AG08396 (cell line): Measurements from ENCODE around the gene OR52E2.
"Not testable (repeated sequence)": the region's sequence is repeated elsewhere in the genome, so short reads cannot be mapped to it uniquely, and the experiment has no call there.

Experiments
- DNase-seq: peaks from one replicate; pipeline ENCODE4 v3.0.0; 2012; ENCODE audit warnings: low spot score, mixed read lengths

The OR52E2 gene

DNA sequence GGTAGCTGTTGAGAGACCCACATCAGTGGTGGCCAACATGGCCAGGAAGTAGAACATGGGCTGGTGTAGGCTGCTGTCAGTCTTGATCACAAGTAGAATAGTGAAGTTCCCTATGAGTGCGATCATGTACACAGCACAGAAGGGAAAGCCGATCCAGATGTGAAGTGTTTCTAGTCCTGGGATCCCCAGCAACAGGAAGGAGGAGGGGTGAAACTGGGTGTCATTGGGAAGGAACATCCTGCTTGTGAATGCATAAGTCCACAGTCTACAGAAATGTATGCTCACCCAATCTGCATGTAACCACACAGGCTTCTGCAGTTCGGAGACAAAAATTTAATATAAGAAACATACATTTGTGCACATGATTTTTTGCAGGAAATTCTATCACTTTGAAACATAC lies at the start of gene OR52E2:
TSS of gene OR52E2 (minus strand) at position 237 of the 400 bp plus-strand sequence. CDS start at position 237, 0 bp downstream.
- DNase-seq = no peak

DNA sequence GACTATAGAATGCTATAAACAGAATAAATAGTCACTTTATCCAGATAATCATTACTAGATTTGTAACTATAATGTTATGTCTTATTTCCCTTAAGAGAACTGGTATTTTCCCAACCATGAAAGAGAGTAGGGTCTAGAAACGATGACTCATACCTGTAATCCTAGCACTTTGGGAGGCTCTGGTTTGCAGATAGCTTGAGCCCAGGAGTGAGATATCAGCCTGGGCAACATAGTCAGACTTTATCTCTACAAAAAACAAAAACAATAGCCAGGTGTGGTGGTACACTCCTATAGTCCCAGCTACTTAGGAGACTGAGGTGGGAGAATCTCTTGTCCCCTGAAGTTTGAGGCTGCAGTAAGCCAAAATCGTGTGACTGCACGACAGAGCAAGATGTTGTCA lies 47.9 kb upstream of the OR52E2 start:
- DNase-seq = no peak

DNA sequence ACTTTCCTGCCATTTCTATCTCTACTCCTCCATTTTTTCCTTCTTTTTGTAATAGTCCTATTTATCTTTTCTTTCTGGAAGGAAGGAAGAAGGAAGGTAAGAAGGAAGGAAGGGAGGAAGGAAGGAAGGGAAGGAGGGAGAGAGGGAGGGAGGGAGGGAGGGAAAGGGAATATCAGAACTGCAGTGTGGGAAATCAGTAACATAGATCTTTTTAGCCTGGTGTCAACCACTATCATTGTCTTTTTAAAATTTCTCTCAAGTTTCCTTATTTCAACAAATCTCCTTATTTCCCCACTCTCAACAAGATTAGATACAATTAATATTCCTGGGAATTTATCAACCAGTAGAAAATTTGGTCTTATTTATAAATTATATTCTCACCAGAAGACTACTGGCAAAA lies 43.6 kb upstream of the OR52E2 start:
- no peak for DNase-seq

DNA sequence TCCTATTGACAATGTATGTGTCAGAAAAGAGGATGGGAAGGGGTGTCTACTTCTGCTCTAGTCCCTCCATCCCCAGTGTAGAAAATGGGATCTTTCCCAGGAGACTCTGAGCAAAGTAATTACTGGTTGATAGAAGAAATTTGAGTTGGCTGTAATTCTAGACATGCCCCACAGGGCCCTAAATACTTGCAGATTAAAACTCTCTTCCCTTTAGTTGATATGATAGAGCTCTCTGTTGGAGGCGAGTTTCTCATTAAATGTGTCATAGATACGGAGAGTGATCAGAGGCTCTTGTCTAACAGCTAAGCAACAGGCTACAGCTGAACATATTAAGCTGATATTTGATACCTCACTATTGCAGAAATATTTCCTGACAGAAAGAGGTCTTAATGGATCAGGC lies 42.8 kb upstream of the OR52E2 start:
- DNase-seq = no peak

DNA sequence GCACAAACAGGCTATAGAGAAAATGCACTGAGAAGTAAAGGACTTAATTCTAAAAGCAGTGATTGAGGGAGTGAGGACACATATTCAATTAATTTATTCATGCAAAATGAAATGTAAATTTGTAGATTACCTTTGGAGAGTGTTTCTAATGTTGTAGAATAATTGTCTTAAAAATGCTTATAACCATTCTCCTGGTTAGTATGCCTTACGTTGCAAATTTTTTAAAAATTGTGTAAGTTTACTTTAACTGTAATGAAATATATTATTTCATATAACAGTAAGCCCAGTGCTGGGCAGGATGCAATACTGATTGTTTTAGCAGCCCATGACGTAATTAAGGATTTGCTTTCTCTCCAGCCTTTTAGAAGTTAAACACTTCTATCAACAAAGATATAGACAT lies 36.6 kb upstream of the OR52E2 start:
- DNase-seq = no peak

DNA sequence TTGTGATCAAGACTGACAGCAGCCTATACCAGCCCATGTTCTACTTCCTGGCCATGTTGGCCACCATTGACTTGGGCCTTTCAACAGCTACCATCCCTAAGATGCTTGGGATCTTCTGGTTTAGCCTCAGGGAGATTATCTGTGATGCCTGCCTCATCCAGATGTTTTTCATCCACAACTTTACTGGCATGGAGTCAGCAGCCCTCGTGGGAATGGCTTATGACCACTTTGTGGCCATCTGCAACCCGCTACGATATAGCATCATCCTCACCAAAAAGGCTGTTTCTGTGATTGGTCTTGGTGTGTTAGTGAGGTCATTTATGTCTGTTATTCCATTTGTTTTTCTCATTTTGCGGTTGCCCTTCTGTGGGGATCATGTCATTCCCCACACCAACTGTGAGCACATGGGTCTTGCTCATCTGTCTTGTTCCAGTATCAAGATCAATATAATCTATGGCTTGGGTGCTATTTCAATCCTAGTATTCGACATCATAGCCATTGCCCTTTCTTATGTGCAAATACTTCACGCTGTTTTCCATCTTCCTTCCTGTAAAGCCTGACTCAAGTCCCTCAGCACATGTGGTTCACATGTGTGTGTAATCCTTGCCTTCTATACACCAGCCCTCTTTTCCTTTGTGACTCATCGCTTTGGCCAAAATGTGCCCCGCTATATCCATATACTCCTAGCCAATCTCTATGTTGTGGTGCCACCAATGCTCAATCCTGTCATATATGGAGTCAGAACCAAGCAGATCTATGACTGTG lies 33.6 kb upstream of the OR52E2 start:
- no peak for DNase-seq

DNA sequence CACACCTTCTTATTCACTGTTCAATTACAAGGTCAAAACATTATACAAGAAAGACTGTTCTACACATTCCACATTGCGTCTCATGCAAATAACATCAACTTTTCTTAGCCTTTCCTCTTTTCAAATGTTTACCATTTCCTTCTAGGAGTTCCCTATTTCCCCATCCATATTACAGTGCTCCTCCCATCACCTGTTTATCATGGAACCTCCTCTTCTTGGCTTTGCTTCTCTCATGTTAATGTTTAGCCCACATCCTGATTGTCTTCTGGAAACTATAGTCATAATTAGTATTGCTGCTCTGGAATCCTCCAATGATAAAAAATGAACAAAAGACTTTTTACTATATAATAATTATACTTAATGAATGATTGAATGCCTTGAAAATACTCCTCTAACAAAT lies 31.2 kb upstream of the OR52E2 start:
- DNase-seq = no peak

DNA sequence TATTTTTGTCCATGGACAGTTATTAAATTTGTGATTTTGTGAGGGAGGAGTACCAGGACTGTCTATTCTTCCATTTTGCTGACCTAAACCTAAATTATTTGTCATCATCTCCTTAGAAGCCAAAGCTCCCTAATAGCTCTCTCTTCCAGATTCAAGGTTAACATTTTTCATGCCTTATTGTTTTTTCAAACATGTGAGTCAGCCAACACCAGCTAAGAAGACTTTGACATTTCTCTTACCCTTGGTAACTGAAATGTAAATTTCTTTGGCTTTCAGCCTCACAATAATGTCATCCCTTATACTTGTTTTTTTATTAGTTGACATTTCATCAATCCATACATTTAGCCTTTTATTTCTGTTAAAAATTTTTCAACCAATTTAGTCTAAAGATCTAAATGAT lies 29.1 kb upstream of the OR52E2 start:
- DNase-seq = no peak

DNA sequence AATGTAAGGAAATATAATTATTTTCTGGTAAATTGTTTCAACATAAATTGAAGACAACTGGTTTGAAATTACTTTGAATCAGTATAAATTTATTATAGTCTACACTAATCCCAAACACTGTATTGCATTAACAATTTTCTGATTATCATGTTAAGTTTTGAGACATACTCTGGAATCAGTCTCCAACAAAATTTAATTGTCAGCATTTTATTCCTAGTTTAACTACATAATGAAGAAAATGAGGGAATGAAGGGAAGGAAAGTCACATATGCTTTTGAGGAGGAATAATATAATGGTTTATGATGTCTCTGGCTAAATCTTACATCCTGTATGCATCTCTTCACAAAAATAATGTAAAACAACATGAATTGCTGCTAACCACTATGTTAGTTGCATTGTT lies 24.2 kb upstream of the OR52E2 start:
- no peak for DNase-seq

DNA sequence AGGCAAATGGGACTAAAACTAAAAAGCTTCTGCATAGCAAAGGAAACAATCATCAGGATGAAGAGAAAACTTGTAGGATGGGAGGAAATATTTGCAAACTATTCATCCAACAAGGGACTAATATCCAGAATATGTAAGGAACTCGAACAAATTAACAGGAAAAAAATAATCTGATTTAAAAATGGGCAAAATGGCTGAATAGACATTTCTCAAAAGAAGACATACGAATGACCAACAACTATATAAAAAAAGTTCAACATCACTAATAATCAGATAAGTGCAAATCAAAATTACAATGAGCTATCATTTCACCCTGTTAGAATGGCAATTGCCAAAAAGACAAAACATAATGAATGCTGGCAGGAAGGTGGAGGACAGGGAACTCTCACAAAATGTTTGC lies 22.0 kb upstream of the OR52E2 start:
- no peak for DNase-seq

DNA sequence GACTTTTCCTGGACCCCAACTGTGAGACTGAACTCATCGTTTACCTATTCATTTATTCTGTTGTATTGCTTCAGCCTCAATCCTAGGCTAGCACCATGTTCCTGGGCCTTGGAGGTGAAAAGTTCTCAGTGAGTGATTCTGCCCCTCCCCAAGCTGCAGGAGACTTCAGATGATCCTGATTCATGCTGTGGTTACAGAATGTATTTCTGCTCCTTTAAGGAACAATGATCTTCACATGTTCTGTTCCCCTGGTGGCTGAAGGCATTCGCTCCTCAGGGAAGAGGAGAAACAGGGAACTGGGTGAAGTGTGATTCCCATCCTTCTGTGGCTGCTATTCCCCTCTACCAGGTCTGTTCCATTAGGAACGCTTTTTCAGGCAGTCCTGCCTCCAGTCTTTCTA lies 12.4 kb upstream of the OR52E2 start:
- DNase-seq = no peak

DNA sequence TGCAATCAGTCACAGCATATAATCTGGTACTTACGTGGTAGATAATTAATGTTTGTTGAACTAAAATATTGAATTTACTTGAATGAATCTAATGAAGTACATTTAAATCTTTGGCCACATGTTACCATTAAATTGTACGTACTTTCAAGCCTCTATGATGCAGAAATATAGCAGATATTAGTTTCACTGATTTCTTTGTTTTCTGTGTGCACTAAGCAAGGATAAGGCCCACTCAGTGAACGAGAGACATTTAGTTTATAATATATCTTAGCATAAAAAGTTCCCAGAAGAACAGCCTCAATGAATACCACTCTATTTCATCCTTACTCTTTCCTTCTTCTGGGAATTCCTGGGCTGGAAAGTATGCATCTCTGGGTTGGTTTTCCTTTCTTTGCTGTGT lies 9.8 kb upstream of the OR52E2 start, which contains the start of gene OR52E1:
TSS of gene OR52E1 (plus strand) at position 301 of the 400 bp plus-strand sequence.
- DNase-seq = no peak

DNA sequence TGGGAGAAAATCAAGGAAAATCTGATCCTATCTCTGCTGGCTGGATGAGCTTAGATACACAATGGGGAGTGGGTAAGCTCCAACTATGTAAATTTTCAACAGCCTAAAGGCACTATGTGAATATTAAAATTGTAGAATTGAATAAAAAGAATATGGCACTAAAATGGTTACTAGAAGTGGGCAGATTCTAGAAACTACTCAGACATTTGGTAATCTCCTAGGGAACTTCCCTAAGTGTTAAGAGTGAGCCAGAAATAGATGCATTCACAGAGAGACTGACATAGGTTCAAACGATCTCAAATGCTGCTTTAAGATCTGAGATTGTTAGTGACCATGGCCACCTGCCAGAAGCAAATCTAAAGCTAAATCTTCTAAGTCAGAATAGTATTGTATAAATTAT lies 5.6 kb upstream of the OR52E2 start:
- no peak for DNase-seq

DNA sequence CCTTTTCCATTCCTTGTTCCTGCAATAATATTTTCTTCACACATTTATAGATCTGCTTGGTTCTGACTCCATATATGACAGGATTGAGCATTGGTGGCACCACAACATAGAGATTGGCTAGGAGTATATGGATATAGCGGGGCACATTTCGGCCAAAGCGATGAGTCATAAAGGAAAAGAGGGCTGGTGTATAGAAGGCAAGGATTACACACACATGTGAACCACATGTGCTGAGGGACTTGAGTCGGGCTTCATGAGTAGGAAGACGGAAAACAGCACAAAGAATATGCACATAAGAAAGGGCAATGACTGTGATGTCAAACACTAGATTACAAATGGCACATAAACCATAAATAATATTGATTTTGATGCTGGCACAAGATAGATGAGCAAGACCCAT lies 748 bp downstream of the OR52E2 start:
- not testable (repeated sequence) for DNase-seq

DNA sequence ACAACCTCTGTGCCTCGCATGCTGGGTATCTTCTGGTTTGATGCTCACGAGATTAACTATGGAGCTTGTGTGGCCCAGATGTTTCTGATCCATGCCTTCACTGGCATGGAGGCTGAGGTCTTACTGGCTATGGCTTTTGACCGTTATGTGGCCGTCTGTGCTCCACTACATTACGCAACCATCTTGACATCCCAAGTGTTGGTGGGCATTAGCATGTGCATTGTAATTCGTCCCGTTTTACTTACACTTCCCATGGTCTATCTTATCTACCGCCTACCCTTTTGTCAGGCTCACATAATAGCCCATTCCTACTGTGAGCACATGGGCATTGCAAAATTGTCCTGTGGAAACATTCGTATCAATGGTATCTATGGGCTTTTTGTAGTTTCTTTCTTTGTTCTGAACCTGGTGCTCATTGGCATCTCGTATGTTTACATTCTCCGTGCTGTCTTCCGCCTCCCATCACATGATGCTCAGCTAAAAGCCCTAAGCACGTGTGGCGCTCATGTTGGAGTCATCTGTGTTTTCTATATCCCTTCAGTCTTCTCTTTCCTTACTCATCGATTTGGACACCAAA lies 12.6 kb downstream of the OR52E2 start:
- DNase-seq = no peak

DNA sequence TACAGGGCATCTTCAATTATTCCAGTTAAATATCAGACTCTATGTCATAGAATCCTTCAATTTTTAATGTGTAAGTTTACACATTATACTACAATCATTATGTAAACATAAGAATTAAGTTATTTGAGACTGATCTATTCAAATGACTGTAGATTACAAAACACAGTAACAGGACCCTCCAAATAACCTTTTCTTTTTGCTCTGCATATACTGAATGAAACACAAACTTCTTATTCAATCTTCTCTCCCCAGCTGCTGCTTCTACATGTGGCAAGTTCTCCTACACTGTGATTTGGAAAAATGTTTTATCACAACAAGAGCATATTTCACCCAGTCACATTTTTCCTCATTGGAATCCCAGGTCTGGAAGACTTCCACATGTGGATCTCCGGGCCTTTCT lies 13.2 kb downstream of the OR52E2 start, which contains the start of gene OR52J3:
TSS of gene OR52J3 (plus strand) at position 301 of the 400 bp plus-strand sequence. CDS start at position 301, 0 bp downstream.
- DNase-seq = no peak

DNA sequence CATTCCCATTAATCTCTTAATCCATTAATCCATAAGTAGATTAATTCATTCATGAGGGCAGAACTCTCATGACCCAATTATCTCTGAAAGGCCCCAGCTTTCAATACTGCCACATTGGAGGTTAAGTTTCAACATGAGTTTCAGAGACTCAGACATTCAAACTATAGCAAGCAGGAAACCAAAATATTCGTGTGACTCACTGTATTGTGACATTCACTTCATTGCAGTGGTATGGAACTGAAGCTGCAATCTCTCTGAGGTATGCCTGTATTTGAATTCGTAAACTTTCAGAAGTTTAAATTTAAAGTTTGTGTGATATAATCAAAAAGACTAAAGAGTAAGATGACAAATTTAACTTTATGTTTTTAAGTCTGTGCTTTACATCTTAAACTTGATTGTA lies 16.0 kb downstream of the OR52E2 start:
- DNase-seq = no peak

DNA sequence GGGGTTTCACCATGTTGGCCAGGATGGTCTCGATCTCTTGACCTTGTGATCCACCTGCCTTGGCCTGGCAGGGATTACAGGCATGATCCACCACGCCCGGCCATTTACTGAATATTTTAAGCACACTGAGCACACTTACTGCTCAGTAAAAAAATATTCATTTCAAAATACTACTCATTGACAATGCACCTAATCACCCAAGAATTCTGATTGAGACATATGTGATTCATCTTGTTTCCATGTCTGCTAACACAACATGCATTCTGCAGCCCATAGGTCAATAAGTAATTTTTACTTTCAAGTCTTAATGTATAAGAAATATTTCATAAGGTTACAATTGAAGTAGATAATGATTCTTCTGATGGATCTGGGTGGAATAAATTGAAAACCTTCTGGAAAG lies 17.3 kb downstream of the OR52E2 start:
- no peak for DNase-seq

DNA sequence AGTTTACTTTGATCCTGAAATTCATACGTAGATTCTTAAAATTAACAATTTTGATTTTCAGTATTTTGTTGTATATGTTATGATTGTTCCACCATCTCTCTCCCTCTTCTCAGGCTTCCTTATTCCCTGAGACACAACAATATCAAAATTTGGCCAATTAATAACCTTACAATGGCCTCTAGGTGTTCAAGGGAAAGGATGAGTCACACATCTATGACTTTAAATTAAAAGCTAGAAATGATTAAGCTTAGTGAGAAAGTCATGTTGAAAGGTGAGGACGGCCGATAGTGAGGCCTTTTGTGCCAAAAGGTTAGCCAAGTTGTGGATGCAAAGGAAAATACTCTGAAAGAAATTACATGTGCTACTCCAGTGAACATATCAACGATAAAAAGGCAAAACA lies 18.6 kb downstream of the OR52E2 start:
- no peak for DNase-seq

DNA sequence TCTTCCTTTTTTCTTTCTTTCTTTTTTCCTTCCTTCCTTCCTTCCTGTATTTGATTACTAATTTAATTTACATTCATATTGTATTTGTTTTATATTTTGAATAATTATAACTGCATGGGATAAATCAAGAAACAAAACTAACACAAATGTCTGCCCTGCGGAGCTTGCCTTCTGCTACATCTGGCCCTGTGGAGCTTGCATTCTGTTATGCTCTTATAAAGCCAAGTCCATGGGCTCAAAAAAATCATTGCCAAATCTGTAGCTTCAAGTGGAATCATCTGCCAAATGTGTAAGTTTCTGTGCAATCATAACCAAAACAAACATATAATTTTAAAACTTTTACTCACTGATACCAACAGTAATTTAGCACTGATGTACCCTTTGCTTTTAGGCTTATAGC lies 21.1 kb downstream of the OR52E2 start:
- no peak for DNase-seq

DNA sequence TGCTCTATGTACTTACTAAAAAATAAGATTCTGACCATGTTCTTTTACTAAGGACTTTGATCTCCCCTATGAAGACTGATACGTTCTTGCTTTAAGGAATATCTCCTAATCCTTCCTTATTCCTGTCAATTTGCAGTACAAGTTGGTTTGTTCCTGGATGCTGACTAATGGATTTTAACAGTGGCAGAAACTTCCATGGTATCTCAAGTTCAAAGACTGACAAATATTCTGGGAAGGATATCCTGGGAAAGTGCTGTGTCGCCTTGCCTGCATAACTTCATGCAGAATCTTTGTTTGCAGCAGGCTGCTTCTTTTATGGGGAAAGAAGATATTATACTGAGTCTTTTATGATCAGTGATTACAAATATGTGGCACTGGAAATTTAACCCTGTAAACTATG lies 21.5 kb downstream of the OR52E2 start:
- DNase-seq = no peak

DNA sequence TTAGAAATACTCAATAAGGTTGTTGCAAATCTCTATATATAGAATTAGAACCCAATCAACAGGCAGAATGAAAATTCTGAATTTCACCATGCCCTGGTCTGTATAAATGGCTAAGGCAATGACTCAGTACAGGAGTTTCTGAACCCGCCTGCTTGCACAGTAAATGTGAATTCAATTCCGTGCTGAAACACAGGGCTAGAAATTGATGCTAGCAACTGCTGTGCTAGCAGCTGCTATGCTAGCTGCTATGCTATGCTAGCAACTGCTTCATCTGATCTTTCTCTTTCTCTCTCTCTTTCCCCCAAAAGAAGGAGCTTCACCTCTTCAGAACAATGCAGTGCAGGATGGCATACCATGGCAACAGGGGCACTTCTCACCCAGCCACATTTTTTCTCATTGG lies 22.8 kb downstream of the OR52E2 start:
- no peak for DNase-seq

DNA sequence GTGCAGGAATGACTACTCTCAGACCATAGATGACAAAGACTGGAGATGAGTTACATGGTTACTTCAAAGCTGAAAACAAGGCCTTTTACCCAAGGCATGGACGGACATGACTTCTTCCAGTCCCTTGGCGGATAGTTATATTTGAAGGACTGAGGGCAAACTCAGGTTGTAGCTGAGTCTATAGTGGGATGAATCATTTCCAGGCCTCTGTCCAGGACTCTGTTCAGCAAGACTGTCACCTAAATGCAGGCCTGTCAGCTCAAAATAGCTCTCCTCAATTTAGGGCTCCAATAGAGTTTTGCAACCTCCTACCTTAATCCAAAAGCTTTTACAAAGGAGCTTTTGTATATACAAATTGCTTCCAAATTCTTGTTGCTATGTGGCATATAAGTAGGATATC lies 37.4 kb downstream of the OR52E2 start:
- no peak for DNase-seq

DNA sequence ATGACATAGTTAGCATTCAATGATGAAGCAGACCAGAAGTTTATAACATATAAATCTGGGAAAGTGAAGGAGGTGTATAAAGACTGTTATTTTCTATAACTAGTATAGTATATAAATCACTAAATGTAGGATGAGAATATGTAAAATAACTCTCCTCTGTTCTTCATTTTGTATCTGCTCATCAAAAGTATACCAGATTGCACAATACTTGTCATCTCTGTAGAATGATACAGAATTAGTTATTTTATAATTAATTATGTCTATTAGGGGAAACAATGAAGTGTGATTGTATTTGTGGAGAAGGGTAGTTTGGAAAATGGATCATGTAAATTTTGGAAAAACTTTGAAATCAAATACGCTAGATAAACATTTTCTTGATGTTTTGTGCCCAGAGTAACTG lies 46.4 kb downstream of the OR52E2 start:
- DNase-seq = no peak
